Activated CD4-positive, alpha-beta T cell treated with anti-CD3 and anti-CD28 coated beads, Interleukin-2, amount 10 ng/mL, durations not matched to agents 24 days and 14 days (primary cell): ENCODE results near the gene ADPRHL1. TPM values are rescaled to one million over a fixed set of nuclear protein-coding genes. Genes with fewer than 3 reads are reported as not detected.
"Not testable (repeated sequence)": the region's sequence is repeated elsewhere in the genome, so short reads cannot be mapped to it uniquely, and the experiment has no call there.

Experiments
- DNase-seq: peaks from one replicate; pipeline ENCODE4 v3.0.0; 2022
- H3K27ac Mint-ChIP-seq: one replicate; pipeline ENCODE4 v1.8.0; 2022; ENCODE audit warnings: mild to moderate bottlenecking, mixed read lengths
- H3K27me3 Mint-ChIP-seq: one replicate; pipeline ENCODE4 v1.8.0; 2022; ENCODE audit warnings: mixed read lengths
- H3K36me3 Mint-ChIP-seq: one replicate; pipeline ENCODE4 v1.8.0; 2022; ENCODE audit warnings: low read depth, mild to moderate bottlenecking, mixed read lengths
- H3K4me1 Mint-ChIP-seq: one replicate; pipeline ENCODE4 v1.8.0; 2021; ENCODE audit warnings: mixed read lengths
- H3K4me3 Mint-ChIP-seq: one replicate; pipeline ENCODE4 v1.8.0; 2022; ENCODE audit warnings: mild to moderate bottlenecking, moderate library complexity, mixed read lengths
- H3K9me3 Mint-ChIP-seq: one replicate; pipeline ENCODE4 v1.8.0; 2021; ENCODE audit warnings: mixed read lengths
- intact Hi-C: fragments of 100-400 bp; cut with micrococcal nuclease; formaldehyde crosslinking; loops from one replicate; pipeline ENCODE4 v1.15.1; 2023
- total RNA-seq: library from RNA; stranded (reverse); gene quantifications from 2 replicates; pipeline ENCODE4 v1.2.3, GENCODE V29; 2022

Gene ADPRHL1
- total RNA-seq, 1 donor from 2014 or later, result 0.86 TPM

GRCh38 chr13:113398963-113399754 is 54.1 kb downstream of the ADPRHL1 start:
- no peak for DNase-seq
- H3K36me3 Mint-ChIP-seq, result no peaks in the 10 kb centered on the region
- intact Hi-C loops, result no loop called here
- H3K9me3 Mint-ChIP-seq, result no peaks in the 10 kb centered on the region
- H3K27ac Mint-ChIP-seq, result no peak overlapping the region
- no peaks in the 10 kb centered on the region for H3K27me3 Mint-ChIP-seq
- no peak overlapping the region for H3K4me3 Mint-ChIP-seq
- no peaks in the 10 kb centered on the region for H3K4me1 Mint-ChIP-seq

- no peak for DNase-seq
- no peaks in the 10 kb centered on the region for H3K9me3 Mint-ChIP-seq
These were observed 55.5 kb downstream of the ADPRHL1 start for GRCh38 chr13:113397608-113398425.

GRCh38 chr13:113394339-113394640 is 59.0 kb downstream of the ADPRHL1 start:
- DNase-seq, result no peak
- H3K4me1 Mint-ChIP-seq, result peaks cover 4% of the 10 kb centered on the region
- H3K27ac Mint-ChIP-seq, result no peak overlapping the region
- H3K9me3 Mint-ChIP-seq, result no peaks in the 10 kb centered on the region
- intact Hi-C loops, result loop anchor here (1.0 to 2.0 kb wide), 4 partner anchors 97 to 452 kb away; partner anchors contain the start of genes CUL4A, LAMP1 and PCID2
- no peaks in the 10 kb centered on the region for H3K36me3 Mint-ChIP-seq
- no peak overlapping the region for H3K4me3 Mint-ChIP-seq
- H3K27me3 Mint-ChIP-seq, result no peaks in the 10 kb centered on the region

More at GRCh38 chr13:113397608-113398425, 55.5 kb downstream of the ADPRHL1 start:
- Mint-ChIP-seq H3K4me1 (peaks cover 4% of the 10 kb centered on the region), H3K36me3 (no peaks in the 10 kb centered on the region), H3K27ac (no peak overlapping the region), H3K27me3 (no peaks in the 10 kb centered on the region), H3K4me3 (no peak overlapping the region)
- intact Hi-C loops, result no loop called here

GRCh38 chr13:113393563-113394338 is 59.5 kb downstream of the ADPRHL1 start:
- intact Hi-C loops, result loop anchor here (1.0 to 2.0 kb wide), 4 partner anchors 96 to 451 kb away; partner anchors contain the start of genes CUL4A, LAMP1 and PCID2
- Mint-ChIP-seq H3K27me3 (no peaks in the 10 kb centered on the region), H3K9me3 (no peaks in the 10 kb centered on the region), H3K4me3 (peak overlapping the region; percentile 91), H3K4me1 (peaks cover 4% of the 10 kb centered on the region), H3K36me3 (no peaks in the 10 kb centered on the region), H3K27ac (peak overlapping the region; percentile 68)
- peak; percentile 96 for DNase-seq

- H3K36me3 Mint-ChIP-seq, result no peaks in the 10 kb centered on the region
- DNase-seq, result no peak
- intact Hi-C loops, result no loop called here
- peaks cover 4% of the 10 kb centered on the region for H3K4me1 Mint-ChIP-seq
- no peaks in the 10 kb centered on the region for H3K27me3 Mint-ChIP-seq
- no peaks in the 10 kb centered on the region for H3K9me3 Mint-ChIP-seq
- peak overlapping the region; percentile 68 for H3K27ac Mint-ChIP-seq
- peak overlapping the region; percentile 91 for H3K4me3 Mint-ChIP-seq
These were observed 60.1 kb downstream of the ADPRHL1 start for GRCh38 chr13:113393226-113393562.

GRCh38 chr13:113390874-113391497 is 62.3 kb downstream of the ADPRHL1 start:
- no peak for DNase-seq
- H3K4me1 Mint-ChIP-seq, result peaks cover 4% of the 10 kb centered on the region
- H3K36me3 Mint-ChIP-seq, result no peaks in the 10 kb centered on the region
- H3K27me3 Mint-ChIP-seq, result peaks cover 7% of the 10 kb centered on the region
- H3K9me3 Mint-ChIP-seq, result no peaks in the 10 kb centered on the region
- no peak overlapping the region for H3K4me3 Mint-ChIP-seq
- H3K27ac Mint-ChIP-seq, result no peak overlapping the region
- intact Hi-C loops, result no loop called here

- H3K27ac Mint-ChIP-seq, H3K36me3 Mint-ChIP-seq, H3K4me3 Mint-ChIP-seq, intact Hi-C loops, H3K4me1 Mint-ChIP-seq, H3K9me3 Mint-ChIP-seq, DNase-seq, H3K27me3 Mint-ChIP-seq: not testable (repeated sequence)
These were observed 63.7 kb downstream of the ADPRHL1 start for GRCh38 chr13:113389586-113389985.

GRCh38 chr13:113387396-113387795 is 65.9 kb downstream of the ADPRHL1 start:
- intact Hi-C loops, result no loop called here

GRCh38 chr13:113383089-113383488 is 70.2 kb downstream of the ADPRHL1 start:
- H3K9me3 Mint-ChIP-seq, result peaks cover 7% of the 10 kb centered on the region
- H3K27ac Mint-ChIP-seq, result no peak overlapping the region
- no peak overlapping the region for H3K4me3 Mint-ChIP-seq
- peaks cover 2% of the 10 kb centered on the region for H3K4me1 Mint-ChIP-seq
- H3K27me3 Mint-ChIP-seq, result peaks cover 21% of the 10 kb centered on the region
- intact Hi-C loops, result no loop called here
- no peaks in the 10 kb centered on the region for H3K36me3 Mint-ChIP-seq
- DNase-seq, result no peak

More at GRCh38 chr13:113387396-113387795, 65.9 kb downstream of the ADPRHL1 start:
- DNase-seq, result no peak
- H3K4me3 Mint-ChIP-seq, result no peak overlapping the region
- H3K27ac Mint-ChIP-seq, result no peak overlapping the region
- H3K27me3 Mint-ChIP-seq, result peaks cover 16% of the 10 kb centered on the region
- peaks cover 7% of the 10 kb centered on the region for H3K9me3 Mint-ChIP-seq
- H3K4me1 Mint-ChIP-seq, result peaks cover 2% of the 10 kb centered on the region
- H3K36me3 Mint-ChIP-seq, result no peaks in the 10 kb centered on the region

- not testable (repeated sequence) for H3K27ac Mint-ChIP-seq, H3K4me3 Mint-ChIP-seq
These were observed 70.7 kb downstream of the ADPRHL1 start for GRCh38 chr13:113382542-113382941.

GRCh38 chr13:113378825-113379224 is 74.5 kb downstream of the ADPRHL1 start:
- H3K27ac Mint-ChIP-seq, result no peak overlapping the region
- no peaks in the 10 kb centered on the region for H3K36me3 Mint-ChIP-seq
- intact Hi-C loops, result no loop called here
- DNase-seq, result no peak
- no peak overlapping the region for H3K4me3 Mint-ChIP-seq
- no peaks in the 10 kb centered on the region for H3K4me1 Mint-ChIP-seq
- H3K27me3 Mint-ChIP-seq, result peaks cover 12% of the 10 kb centered on the region
- H3K9me3 Mint-ChIP-seq, result no peaks in the 10 kb centered on the region

More at GRCh38 chr13:113382542-113382941, 70.7 kb downstream of the ADPRHL1 start:
- H3K36me3 Mint-ChIP-seq, DNase-seq, H3K9me3 Mint-ChIP-seq, H3K4me1 Mint-ChIP-seq, intact Hi-C loops: not testable (repeated sequence)
- peaks cover 21% of the 10 kb centered on the region for H3K27me3 Mint-ChIP-seq

GRCh38 chr13:113374511-113375175 is 78.6 kb downstream of the ADPRHL1 start:
- no peak for DNase-seq

More at GRCh38 chr13:113374511-113375175, 78.6 kb downstream of the ADPRHL1 start:
- Mint-ChIP-seq H3K4me1 (no peaks in the 10 kb centered on the region), H3K4me3 (no peak overlapping the region), H3K27me3 (no peaks in the 10 kb centered on the region), H3K36me3 (no peaks in the 10 kb centered on the region), H3K9me3 (no peaks in the 10 kb centered on the region), H3K27ac (no peak overlapping the region)
- intact Hi-C loops, result no loop called here
